ENCODE data around the gene SRRT. TPM values are rescaled to one million over a fixed set of nuclear protein-coding genes. Genes with fewer than 3 reads are reported as not detected.

The SRRT gene
- total and polyA plus RNA-seq, 2 donors (not counting 3 experiments of a cell fraction or from before 2014, with no cell fraction given), result 58.6 to 199 TPM

DNA sequence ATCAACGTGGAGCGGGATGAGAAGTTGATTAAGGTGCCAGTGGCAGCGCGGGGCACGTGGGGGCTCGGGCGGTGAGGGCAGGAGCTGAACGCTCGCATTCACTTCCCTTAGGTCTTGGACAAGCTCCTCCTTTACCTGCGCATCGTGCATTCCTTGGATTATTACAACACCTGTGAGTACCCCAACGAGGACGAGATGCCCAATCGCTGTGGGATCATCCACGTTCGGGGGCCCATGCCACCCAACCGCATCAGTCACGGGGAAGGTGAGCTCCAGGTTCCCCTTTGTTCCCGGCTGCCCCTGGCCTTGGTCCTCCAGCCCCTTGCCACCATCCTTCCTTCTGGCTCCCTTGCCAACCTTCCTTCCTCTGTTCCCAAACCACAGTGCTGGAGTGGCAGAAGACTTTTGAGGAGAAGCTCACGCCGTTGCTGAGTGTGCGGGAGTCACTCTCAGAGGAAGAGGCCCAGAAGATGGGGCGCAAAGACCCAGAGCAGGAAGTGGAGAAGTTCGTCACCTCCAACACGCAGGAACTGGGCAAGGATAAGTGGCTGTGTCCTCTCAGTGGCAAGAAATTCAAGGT lies 12.1 kb downstream of the SRRT start:
- ChIA-PET POLR2A (interaction anchor here (0.8 to 4.2 kb wide), 2 partner anchors 11 to 20 kb away, joined by 3 to 27 read pairs; partner anchors contain the start of genes SRRT and TRIP6), CTCF (interaction anchor here (0.8 to 1.3 kb wide), 3 partner anchors 11 to 181 kb away, joined by 3 to 5 read pairs (median 4); partner anchors contain the start of gene POP7)
- Histone ChIP-seq H3K4me1 (ENCODE audit: control insufficient read depth, extremely low read depth, insufficient read depth, low read length) (peaks cover 40% of the 10 kb centered on the region), H3K4me3 (replicated peaks in 1 of 3; ENCODE audit: insufficient read depth in 1 of 3, low read depth in 1 of 3, low read length in 3 of 3) (no peak overlapping the region), H3K9me3 (replicated peaks; ENCODE audit: control insufficient read depth, insufficient read depth, low read length) (no peaks in the 10 kb centered on the region), H3K36me3 (ENCODE audit: control insufficient read depth in 2 of 2, extremely low read depth in 1 of 2, insufficient read depth in 2 of 2, low read length in 2 of 2) (peaks cover 18 to 55% of the 10 kb centered on the region in 2 experiments), H3K9me1 (replicated peaks; ENCODE audit: control insufficient read depth, extremely low read depth, insufficient read depth, low read length) (no peaks in the 10 kb centered on the region), H3K4me2 (ENCODE audit: insufficient read depth, low read length) (no peak overlapping the region), H2AFZ (ENCODE audit: low read depth, low read length) (no peak overlapping the region), H3K79me2 (ENCODE audit: control insufficient read depth, insufficient read depth, low read length) (peaks cover 16% of the 10 kb centered on the region), H3K27me3 (ENCODE audit: control insufficient read depth in 2 of 2, insufficient read depth in 2 of 2, low read length in 2 of 2) (no peaks in the 10 kb centered on the region), H3K27ac (ENCODE audit: insufficient read depth, low read depth, low read length) (no peak overlapping the region), H3K9ac (replicated peaks; ENCODE audit: extremely low read depth, insufficient read depth, low read length) (no peak overlapping the region), H4K20me1 (replicated peaks; ENCODE audit: control insufficient read depth, extremely low read depth, insufficient read depth, low read length) (no peaks in the 10 kb centered on the region)
- intact Hi-C loops (cut with micrococcal nuclease) (no loop called here), dilution Hi-C loops (cut with MboI; ENCODE audit: extremely low pct_ligation_motif_present, low sequenced_read_pairs) (no loop called here)
- TF ChIP-seq EZH2 (IDR thresholded peaks at IDR 0.05; ENCODE audit: borderline replicate concordance, low read depth, low read length, severe bottlenecking) (no peak), FOS (IDR thresholded peaks at IDR 0.05; ENCODE audit: borderline replicate concordance, insufficient read depth, low read length) (no peak), POLR2AphosphoS5 (IDR thresholded peaks at IDR 0.05; ENCODE audit: insufficient read depth, low read depth, low read length) (no peak), JUN (IDR thresholded peaks at IDR 0.05; ENCODE audit: borderline replicate concordance, insufficient read depth, insufficient read length, low read depth) (no peak), MYC (IDR thresholded peaks at IDR 0.05; ENCODE audit: low read depth, low read length) (no peak), POLR2A (IDR thresholded peaks at IDR 0.05; ENCODE audit: low read depth, low read length) (no peak), GATA2 (IDR thresholded peaks at IDR 0.05; ENCODE audit: insufficient read depth, insufficient read length, low read depth, low read length) (no peak)
- TF ChIP-seq, protein P1, sequence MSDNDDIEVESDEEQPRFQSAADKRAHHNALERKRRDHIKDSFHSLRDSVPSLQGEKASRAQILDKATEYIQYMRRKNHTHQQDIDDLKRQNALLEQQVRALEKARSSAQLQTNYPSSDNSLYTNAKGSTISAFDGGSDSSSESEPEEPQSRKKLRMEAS (IDR thresholded peaks at IDR 0.05; ENCODE audit: insufficient read depth, insufficient read length), result no peak
- TF ChIP-seq, protein P2, sequence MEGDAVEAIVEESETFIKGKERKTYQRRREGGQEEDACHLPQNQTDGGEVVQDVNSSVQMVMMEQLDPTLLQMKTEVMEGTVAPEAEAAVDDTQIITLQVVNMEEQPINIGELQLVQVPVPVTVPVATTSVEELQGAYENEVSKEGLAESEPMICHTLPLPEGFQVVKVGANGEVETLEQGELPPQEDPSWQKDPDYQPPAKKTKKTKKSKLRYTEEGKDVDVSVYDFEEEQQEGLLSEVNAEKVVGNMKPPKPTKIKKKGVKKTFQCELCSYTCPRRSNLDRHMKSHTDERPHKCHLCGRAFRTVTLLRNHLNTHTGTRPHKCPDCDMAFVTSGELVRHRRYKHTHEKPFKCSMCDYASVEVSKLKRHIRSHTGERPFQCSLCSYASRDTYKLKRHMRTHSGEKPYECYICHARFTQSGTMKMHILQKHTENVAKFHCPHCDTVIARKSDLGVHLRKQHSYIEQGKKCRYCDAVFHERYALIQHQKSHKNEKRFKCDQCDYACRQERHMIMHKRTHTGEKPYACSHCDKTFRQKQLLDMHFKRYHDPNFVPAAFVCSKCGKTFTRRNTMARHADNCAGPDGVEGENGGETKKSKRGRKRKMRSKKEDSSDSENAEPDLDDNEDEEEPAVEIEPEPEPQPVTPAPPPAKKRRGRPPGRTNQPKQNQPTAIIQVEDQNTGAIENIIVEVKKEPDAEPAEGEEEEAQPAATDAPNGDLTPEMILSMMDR (IDR thresholded peaks at IDR 0.05; ENCODE audit: extremely low read depth in 1 of 2, insufficient read depth in 1 of 2, low read depth in 1 of 2, low read length in 2 of 2), result no peak
- BruUV-seq (replicated peaks), result no TSS peak
- FAIRE-seq, result no peak
- DNase-seq (ENCODE audit: low read depth, low spot score), result no peak
